ENCODE data around the gene FOXJ3. TPM values are rescaled to one million over a fixed set of nuclear protein-coding genes. Genes with fewer than 3 reads are reported as not detected.

FOXJ3 gene
- total and polyA plus RNA-seq, 2 donors from 2014 or later, result 11.8 to 45.5 TPM

- no peak overlapping the region for H3K9ac ChIP-seq (ENCODE audit: low read length in 3 of 3)
- no peak for DNase-seq
- no peak overlapping the region for H3K27ac ChIP-seq (ENCODE audit: low read depth in 2 of 2, low read length in 2 of 2)
- intact Hi-C loops (cut with DNase I), result no loop called here
- H3K36me3 ChIP-seq (ENCODE audit: control insufficient read depth in 2 of 3, insufficient read depth in 3 of 3, low read length in 3 of 3), result peaks cover 0 to 4% (median 0%) of the 10 kb centered on the region in 3 donors
- no peaks in the 10 kb centered on the region for H3K27me3 ChIP-seq (ENCODE audit: control insufficient read depth, insufficient read depth, low read length)
- TF ChIP-seq CTCF (IDR thresholded peaks at IDR 0.05; ENCODE audit: borderline replicate concordance, extremely low read depth, insufficient read depth), result no peak
- no peak for FAIRE-seq
- no peak overlapping the region for H3K4me3 ChIP-seq (ENCODE audit: low read length in 3 of 3)
- no peaks in the 10 kb centered on the region for H3K4me1 ChIP-seq (ENCODE audit: control insufficient read depth in 2 of 3, insufficient read depth in 2 of 3, low read depth in 1 of 3, low read length in 3 of 3)
- no peaks in the 10 kb centered on the region for H3K9me3 ChIP-seq (ENCODE audit: control insufficient read depth in 2 of 3, insufficient read depth in 1 of 3, low read length in 3 of 3)
Observed at GRCh38 chr1:42306977-42307376, 28.1 kb downstream of the FOXJ3 start.

DNA sequence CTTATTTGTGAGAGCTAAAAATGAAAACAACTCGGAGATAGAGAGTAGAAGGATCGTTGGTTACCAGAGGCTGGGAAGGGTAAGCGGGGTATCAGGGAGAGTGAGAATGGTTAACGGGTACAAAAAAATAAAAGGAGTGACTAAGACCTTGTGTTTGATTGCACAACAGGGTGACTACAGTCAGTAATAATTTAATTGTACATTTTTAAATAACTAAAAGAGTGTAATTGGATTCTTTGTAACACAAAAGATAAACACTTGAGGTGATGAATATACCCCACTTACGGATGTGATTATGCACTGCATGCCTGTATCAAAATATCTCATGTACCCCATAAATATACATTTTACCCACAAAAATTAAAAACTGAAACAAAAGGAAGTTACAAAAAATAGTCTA is 29.4 kb downstream of the FOXJ3 start:
- intact Hi-C loops (cut with DNase I), result no loop called here
- Histone ChIP-seq H3K27ac (ENCODE audit: low read depth in 2 of 2, low read length in 2 of 2) (no peak overlapping the region), H3K4me3 (ENCODE audit: low read length in 3 of 3) (no peak overlapping the region), H3K36me3 (ENCODE audit: control insufficient read depth in 2 of 3, insufficient read depth in 3 of 3, low read length in 3 of 3) (peaks cover 0 to 6% (median 0%) of the 10 kb centered on the region in 3 donors), H3K9ac (ENCODE audit: low read length in 3 of 3) (no peak overlapping the region), H3K27me3 (ENCODE audit: control insufficient read depth, insufficient read depth, low read length) (no peaks in the 10 kb centered on the region), H3K4me1 (ENCODE audit: control insufficient read depth in 2 of 3, insufficient read depth in 2 of 3, low read depth in 1 of 3, low read length in 3 of 3) (no peaks in the 10 kb centered on the region), H3K9me3 (ENCODE audit: control insufficient read depth in 2 of 3, insufficient read depth in 1 of 3, low read length in 3 of 3) (no peaks in the 10 kb centered on the region)
- no peak for DNase-seq
- TF ChIP-seq CTCF (IDR thresholded peaks at IDR 0.05; ENCODE audit: borderline replicate concordance, extremely low read depth, insufficient read depth), result no peak
- FAIRE-seq, result no peak

DNA sequence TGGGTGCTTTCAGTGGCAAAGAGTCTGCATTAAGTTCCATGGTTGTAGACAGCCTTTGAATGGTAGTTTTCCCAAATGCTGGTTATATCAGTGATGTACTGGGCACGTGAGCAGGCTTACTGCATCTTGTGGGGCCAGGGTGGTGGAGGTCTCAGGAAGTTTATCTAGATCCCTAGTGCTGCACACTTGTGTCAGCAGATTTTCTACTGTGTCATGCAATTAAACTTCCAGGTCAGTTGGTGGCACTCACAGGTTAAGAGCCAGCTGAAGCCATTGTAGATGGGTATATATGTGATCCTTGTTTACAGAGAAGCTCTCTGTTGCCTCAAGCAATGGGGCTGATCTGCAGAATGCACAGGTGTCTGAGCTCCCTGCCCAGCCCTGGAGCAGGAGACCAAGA is 33.0 kb downstream of the FOXJ3 start:
- H3K4me3 ChIP-seq (ENCODE audit: low read length in 3 of 3), result no peak overlapping the region
- H3K4me1 ChIP-seq (ENCODE audit: control insufficient read depth in 2 of 3, insufficient read depth in 2 of 3, low read depth in 1 of 3, low read length in 3 of 3), result no peaks in the 10 kb centered on the region
- TF ChIP-seq CTCF (IDR thresholded peaks at IDR 0.05; ENCODE audit: borderline replicate concordance, extremely low read depth, insufficient read depth), result no peak
- H3K36me3 ChIP-seq (ENCODE audit: control insufficient read depth in 2 of 3, insufficient read depth in 3 of 3, low read length in 3 of 3), result peaks cover 0 to 3% (median 0%) of the 10 kb centered on the region in 3 donors
- intact Hi-C loops (cut with DNase I), result no loop called here
- H3K27me3 ChIP-seq (ENCODE audit: control insufficient read depth, insufficient read depth, low read length), result no peaks in the 10 kb centered on the region
- H3K9me3 ChIP-seq (ENCODE audit: control insufficient read depth in 2 of 3, insufficient read depth in 1 of 3, low read length in 3 of 3), result no peaks in the 10 kb centered on the region
- DNase-seq (no peak), FAIRE-seq (no peak)
- H3K27ac ChIP-seq (ENCODE audit: low read depth in 2 of 2, low read length in 2 of 2), result no peak overlapping the region
- H3K9ac ChIP-seq (ENCODE audit: low read length in 3 of 3), result no peak overlapping the region

- no peaks in the 10 kb centered on the region for H3K27me3 ChIP-seq (ENCODE audit: control insufficient read depth, insufficient read depth, low read length)
- no peak overlapping the region for H3K9ac ChIP-seq (ENCODE audit: low read length in 3 of 3)
- TF ChIP-seq CTCF (IDR thresholded peaks at IDR 0.05; ENCODE audit: borderline replicate concordance, extremely low read depth, insufficient read depth), result no peak
- H3K27ac ChIP-seq (ENCODE audit: low read depth in 2 of 2, low read length in 2 of 2), result no peak overlapping the region
- no peaks in the 10 kb centered on the region for H3K4me1 ChIP-seq (ENCODE audit: control insufficient read depth in 2 of 3, insufficient read depth in 2 of 3, low read depth in 1 of 3, low read length in 3 of 3)
- intact Hi-C loops (cut with DNase I), result no loop called here
- FAIRE-seq (no peak), DNase-seq (no peak)
- no peaks in the 10 kb centered on the region for H3K9me3 ChIP-seq (ENCODE audit: control insufficient read depth in 2 of 3, insufficient read depth in 1 of 3, low read length in 3 of 3)
- no peak overlapping the region for H3K4me3 ChIP-seq (ENCODE audit: low read length in 3 of 3)
- peaks cover 0 to 3% (median 0%) of the 10 kb centered on the region in 3 donors for H3K36me3 ChIP-seq (ENCODE audit: control insufficient read depth in 2 of 3, insufficient read depth in 3 of 3, low read length in 3 of 3)
Observed at GRCh38 chr1:42298520-42298919, 36.5 kb downstream of the FOXJ3 start.
